ENCODE data around the gene PLEKHB2.
"Not testable (repeated sequence)": the region's sequence is repeated elsewhere in the genome, so short reads cannot be mapped to it uniquely, and the experiment has no call there.

Gene PLEKHB2

GRCh38 chr2:131105156-131105949 is at the start of gene PLEKHB2:
Gene PLEKHB2, plus strand, starts transcription at chr2:131105336. Its CDS starts 15,606 bp downstream, at chr2:131120942.
- peak; percentile 90 for DNase-seq

DNA sequence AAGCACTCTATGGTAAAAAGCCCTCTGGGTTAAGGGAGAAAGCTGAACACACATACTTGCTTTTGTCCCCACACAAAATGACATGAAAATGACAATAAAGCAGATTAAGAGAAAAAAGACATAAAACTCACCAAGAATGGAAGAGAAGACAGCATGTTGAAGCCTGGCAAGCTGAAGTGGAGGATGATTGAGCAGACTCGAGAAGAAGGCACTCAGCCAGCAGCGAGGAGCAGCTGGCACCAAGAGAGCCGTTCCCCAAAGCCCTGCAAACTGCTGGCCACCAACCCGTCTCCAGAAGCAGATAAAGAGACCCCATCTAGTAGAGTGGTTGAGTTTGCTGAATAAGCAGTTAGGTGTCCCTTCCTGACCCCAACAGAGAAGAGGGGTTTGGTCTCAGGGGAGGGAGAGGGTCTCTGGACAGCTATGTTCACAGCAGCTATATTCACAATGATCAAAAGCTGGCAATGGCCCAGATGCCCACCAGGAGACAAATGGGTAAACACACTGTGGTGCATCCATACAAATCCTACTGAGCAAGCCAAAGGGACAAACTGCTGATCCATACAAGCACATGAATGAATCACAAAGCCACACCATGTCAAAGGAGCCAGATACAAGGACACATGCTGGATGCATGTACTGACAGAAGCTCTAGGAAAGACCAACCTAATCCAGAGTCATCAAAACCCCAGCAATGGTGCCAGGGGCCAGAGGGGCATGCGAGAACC is 48.8 kb upstream of the PLEKHB2 start:
- no peak for DNase-seq

- DNase-seq: no peak
Observed at GRCh38 chr2:131056932-131057287, 48.2 kb upstream of the PLEKHB2 start.

DNA sequence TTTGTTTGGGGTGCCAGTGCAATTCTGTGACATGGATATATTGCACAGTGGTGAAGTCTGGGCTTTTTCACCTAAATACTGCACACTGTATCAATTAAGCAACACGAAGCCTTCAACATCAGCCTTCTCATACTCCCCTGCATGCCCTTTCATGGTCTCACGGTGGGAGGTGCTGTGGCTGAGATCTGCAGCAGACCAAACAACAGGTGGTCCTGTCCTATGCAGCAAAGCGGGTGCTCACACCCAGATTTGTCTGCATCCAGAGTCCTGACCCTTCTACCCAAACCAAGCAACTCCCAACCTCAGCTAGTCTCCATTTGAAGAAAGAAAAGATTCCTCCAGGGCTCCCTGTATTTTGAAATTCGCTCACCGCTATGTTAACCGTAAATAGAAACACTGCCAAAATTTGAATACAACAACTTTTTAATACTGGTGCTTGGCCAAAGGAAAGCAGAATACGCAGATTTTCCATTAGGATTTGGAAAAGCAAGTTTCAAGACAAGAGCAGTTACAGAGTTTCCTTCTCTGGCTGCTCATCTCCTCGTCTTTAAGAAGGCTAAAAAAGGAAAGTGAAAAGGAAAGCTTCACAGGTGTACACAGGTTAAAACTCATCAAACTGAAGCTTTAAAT is 46.8 kb upstream of the PLEKHB2 start:
- no peak for DNase-seq

- no peak for DNase-seq
Observed at GRCh38 chr2:131058920-131059319, 46.2 kb upstream of the PLEKHB2 start.

DNA sequence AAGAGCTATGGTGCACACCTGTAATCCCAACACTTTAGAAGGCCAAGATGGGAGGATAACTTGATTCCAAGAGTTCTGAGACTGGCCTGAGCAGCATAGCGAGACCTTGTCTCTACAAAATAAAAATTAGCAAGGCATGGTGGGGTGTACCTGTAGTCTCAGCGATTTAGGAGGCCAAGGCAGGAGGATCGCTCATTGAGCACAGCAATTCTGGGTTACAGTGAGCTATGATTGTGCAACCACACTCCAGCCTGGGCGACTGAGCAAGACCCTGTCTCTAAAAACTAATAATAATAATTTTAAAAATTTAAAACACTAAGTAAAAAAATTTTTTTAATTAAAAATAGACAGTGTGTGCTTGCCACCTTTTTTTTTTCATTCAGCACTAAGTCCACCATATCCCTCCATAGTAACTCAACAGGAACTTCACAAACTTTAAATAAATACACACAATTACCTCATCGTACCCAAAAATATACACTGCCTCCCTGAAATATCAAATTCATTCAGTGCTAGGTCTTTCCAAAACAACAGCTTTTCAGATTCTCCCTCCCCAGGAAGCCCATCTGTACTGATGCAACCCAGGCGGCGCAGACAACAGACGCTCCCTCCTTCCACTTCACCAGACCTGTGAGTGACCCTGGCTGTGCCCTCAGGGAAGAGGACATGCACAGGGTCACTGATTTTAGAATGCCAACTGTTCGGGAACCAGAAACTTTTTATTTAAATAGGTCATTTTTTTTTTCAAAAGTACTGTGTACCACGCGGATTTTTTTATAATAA is 41.4 kb upstream of the PLEKHB2 start:
- no peak for DNase-seq

- no peak for DNase-seq
Observed at GRCh38 chr2:131064589-131065512, 40.3 kb upstream of the PLEKHB2 start.

- no peak for DNase-seq
Observed at GRCh38 chr2:131067465-131068125, 37.5 kb upstream of the PLEKHB2 start.

DNA sequence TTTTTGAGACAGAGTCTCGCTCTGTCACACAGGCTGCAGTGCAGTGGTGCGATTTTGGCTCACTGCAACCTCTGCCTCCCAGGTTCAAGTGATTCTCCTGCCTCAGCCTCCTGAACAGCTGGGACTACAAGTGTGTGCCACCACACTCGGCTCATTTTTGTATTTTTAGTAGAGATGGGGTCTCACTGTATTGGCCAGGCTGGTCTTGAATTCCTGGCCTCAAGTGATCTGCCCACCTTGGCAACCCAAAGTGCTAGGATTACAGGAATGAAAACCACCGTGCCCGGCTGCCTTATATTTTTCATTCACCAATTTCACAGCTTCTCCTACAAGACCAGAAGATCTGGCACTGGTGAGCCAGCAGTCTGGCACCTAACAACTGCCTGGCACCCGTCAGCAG is 37.0 kb upstream of the PLEKHB2 start:
- DNase-seq: not testable (repeated sequence)

DNA sequence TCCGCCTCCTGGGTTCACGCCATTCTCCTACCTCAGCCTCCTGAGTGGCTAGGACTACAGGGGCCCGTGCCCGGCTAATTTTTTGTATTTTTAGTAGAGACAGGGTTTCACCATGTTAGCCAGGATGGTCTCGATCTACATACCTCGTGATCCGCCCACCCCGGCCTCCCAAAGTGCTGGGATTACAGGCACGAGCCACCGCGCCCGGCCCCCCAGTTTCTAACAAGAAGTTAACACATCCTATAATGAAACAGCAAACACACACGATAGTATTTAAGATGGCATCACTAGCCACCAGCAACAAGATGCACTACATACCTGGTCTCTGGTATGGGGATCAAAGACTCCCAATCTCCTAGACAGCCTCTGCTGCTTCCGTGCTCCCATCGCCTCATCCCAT is 29.6 kb upstream of the PLEKHB2 start:
- DNase-seq: not testable (repeated sequence)

- DNase-seq: no peak
Observed at GRCh38 chr2:131076707-131077106, 28.4 kb upstream of the PLEKHB2 start.

DNA sequence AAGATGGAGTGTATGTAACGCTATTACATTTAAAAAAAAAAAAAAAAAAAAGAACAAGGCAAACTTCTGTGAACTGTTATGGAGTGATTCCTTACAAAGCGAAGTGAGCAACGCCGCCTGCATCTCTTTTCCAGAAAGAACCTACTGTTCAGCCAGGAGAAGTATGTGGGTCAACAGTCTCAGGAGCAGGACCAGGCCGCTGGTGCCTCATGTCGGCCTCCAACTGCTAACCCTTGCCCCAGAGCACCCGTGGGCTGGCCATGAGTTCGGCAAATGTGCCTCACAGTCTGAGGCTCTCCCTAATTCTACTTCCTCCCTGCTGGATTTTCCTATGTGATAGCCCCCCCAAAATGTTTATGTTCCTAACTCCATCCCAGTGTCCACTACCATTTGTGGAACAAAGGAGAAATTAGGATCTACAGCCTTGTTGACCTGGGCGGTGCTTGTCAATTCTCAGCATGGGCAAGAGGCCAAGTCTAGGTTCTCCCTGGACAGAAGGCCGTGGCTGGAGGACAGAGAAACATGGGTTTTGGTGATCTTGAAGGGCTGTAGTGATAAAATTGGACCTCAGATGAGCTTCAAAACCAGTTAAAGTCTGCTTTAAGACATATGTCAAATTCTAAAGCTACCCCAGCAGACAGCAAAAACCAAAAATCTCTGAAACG is 27.8 kb upstream of the PLEKHB2 start:
- no peak for DNase-seq

DNA sequence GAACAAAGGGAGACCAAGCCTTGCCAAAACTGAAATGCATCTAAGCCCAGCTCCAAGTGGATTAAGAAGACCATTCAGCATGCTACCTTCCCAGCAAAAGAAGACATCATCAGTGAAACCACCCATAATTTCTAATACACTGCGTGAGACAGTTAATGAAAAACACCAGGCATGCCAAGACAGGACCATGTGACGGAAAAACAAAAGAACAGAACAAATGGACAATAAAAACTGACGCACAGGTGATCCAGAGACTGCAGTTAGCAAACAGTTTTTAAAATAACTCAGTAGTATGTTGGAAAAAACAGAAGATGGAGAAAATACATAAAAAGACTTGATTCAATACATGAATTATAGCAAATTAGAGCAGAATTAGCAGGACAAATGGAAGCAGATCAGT is 27.2 kb upstream of the PLEKHB2 start:
- DNase-seq: no peak

- not testable (repeated sequence) for DNase-seq
Observed at GRCh38 chr2:131079931-131080330, 25.2 kb upstream of the PLEKHB2 start.

- DNase-seq: no peak
Observed at GRCh38 chr2:131081190-131081589, 23.9 kb upstream of the PLEKHB2 start.

- DNase-seq: no peak
Observed at GRCh38 chr2:131085646-131086045, 19.5 kb upstream of the PLEKHB2 start.

GRCh38 chr2:131092458-131093005 is 12.6 kb upstream of the PLEKHB2 start:
- peak; percentile 50 for DNase-seq

GRCh38 chr2:131093006-131093695 is 12.0 kb upstream of the PLEKHB2 start, which contains the start of gene FAM168B:
Gene FAM168B, minus strand, starts transcription at chr2:131093460. Its CDS starts 10,814 bp downstream, at chr2:131082646.
- DNase-seq: peak; percentile 87

- DNase-seq: peak; percentile 27
Observed at GRCh38 chr2:131093696-131094462, 11.3 kb upstream of the PLEKHB2 start.

All from stimulated activated CD4-positive, alpha-beta T cell treated with anti-CD3 and anti-CD28 coated beads, Interleukin-4, amount 100 ng/mL, for 24 hours (primary cell).